Umbilical cord (tissue), 2 donors: Measurements from ENCODE around the gene PCDHB5. TPM values are rescaled to one million over a fixed set of nuclear protein-coding genes. Genes with fewer than 3 reads are reported as not detected.
"Not testable (repeated sequence)": the region's sequence is repeated elsewhere in the genome, so short reads cannot be mapped to it uniquely, and the experiment has no call there.

Experiments used
- DNase-seq: peaks from one replicate; pipeline ENCODE4 v3.0.0-alpha.2; 2015; ENCODE audit warnings: low spot score
- total RNA-seq: library from RNA; depleted of rRNA; stranded (reverse); fragments of >200 nt; gene quantifications from one replicate; pipeline ENCODE4 v1.2.3, GENCODE V29; 2014; ENCODE audit warnings: low replicate concordance; ENCODE audit not compliant: insufficient read depth

The PCDHB5 gene
- total RNA-seq, 1 donor from 2014 or later = 11.6 TPM

GRCh38 chr5:141151632-141152031, 16.6 kb downstream of the PCDHB5 start:
- DNase-seq = not testable (repeated sequence)

- DNase-seq = not testable (repeated sequence)
These were observed 17.1 kb downstream of the PCDHB5 start for GRCh38 chr5:141152096-141152495.

GRCh38 chr5:141155540-141156374, 20.8 kb downstream of the PCDHB5 start:
- no peak for DNase-seq

GRCh38 chr5:141157356-141157755, 22.4 kb downstream of the PCDHB5 start:
- DNase-seq = not testable (repeated sequence)

- DNase-seq = not testable (repeated sequence)
These were observed 22.9 kb downstream of the PCDHB5 start for GRCh38 chr5:141157901-141158300.

- DNase-seq = no peak
These were observed 37.6 kb downstream of the PCDHB5 start, which contains the start of gene PCDHB7 for GRCh38 chr5:141172381-141173204. Gene PCDHB7 (plus strand): TSS chr5:141172644. CDS start chr5:141172836, 192 bp downstream.

GRCh38 chr5:141174291-141175104, 39.5 kb downstream of the PCDHB5 start:
- DNase-seq = not testable (repeated sequence)

GRCh38 chr5:141175933-141176332, 40.9 kb downstream of the PCDHB5 start:
- DNase-seq = no peak

GRCh38 chr5:141177577-141178191, 42.7 kb downstream of the PCDHB5 start, which contains the start of gene PCDHB8:
Gene PCDHB8 (plus strand): TSS chr5:141177790. CDS start chr5:141178035, 245 bp downstream.
- DNase-seq = not testable (repeated sequence)

GRCh38 chr5:141179371-141179770, 44.4 kb downstream of the PCDHB5 start:
- not testable (repeated sequence) for DNase-seq

- not testable (repeated sequence) for DNase-seq
These were observed 44.9 kb downstream of the PCDHB5 start for GRCh38 chr5:141179876-141180275.

GRCh38 chr5:141180313-141180712, 45.3 kb downstream of the PCDHB5 start:
- no peak for DNase-seq

GRCh38 chr5:141182248-141182647, 47.2 kb downstream of the PCDHB5 start, which contains the start of gene PCDHB16:
Gene PCDHB16 (plus strand): TSS chr5:141182387. CDS start chr5:141182560, 173 bp downstream.
- DNase-seq = no peak

GRCh38 chr5:141184117-141184855, 49.3 kb downstream of the PCDHB5 start:
- DNase-seq = not testable (repeated sequence)

- no peak for DNase-seq
These were observed 52.0 kb downstream of the PCDHB5 start, which contains the start of gene PCDHB9 for GRCh38 chr5:141186897-141187512. Gene PCDHB9 (plus strand): TSS chr5:141187161. CDS start chr5:141187319, 158 bp downstream.
